ENCODE results near the gene SLC14A1.

- TF ChIP-seq RFX5 (IDR thresholded peaks at IDR 0.05; ENCODE audit: borderline replicate concordance, low read depth, low read length) (no peak), CREB1 (IDR thresholded peaks at IDR 0.05) (no peak), PHF8 (conservative IDR thresholded peaks at IDR 0.05; ENCODE audit: low read depth, low read length) (no peak), HDAC6 (IDR thresholded peaks at IDR 0.05; ENCODE audit: low read depth, low read length) (no peak), MAX (IDR thresholded peaks at IDR 0.05) (no peak), CTCF (IDR thresholded peaks at IDR 0.05; ENCODE audit: control extremely low read depth in 1 of 3, insufficient read depth in 1 of 3, low read depth in 1 of 3, low read length in 3 of 3) (no peak)
Measured at GRCh38 chr18:45684341-45685115, 39.5 kb upstream of the SLC14A1 start.
